ENCODE results near the gene SWT1. TPM values are rescaled to one million over a fixed set of nuclear protein-coding genes. Genes with fewer than 3 reads are reported as not detected.

The SWT1 gene, protein sequence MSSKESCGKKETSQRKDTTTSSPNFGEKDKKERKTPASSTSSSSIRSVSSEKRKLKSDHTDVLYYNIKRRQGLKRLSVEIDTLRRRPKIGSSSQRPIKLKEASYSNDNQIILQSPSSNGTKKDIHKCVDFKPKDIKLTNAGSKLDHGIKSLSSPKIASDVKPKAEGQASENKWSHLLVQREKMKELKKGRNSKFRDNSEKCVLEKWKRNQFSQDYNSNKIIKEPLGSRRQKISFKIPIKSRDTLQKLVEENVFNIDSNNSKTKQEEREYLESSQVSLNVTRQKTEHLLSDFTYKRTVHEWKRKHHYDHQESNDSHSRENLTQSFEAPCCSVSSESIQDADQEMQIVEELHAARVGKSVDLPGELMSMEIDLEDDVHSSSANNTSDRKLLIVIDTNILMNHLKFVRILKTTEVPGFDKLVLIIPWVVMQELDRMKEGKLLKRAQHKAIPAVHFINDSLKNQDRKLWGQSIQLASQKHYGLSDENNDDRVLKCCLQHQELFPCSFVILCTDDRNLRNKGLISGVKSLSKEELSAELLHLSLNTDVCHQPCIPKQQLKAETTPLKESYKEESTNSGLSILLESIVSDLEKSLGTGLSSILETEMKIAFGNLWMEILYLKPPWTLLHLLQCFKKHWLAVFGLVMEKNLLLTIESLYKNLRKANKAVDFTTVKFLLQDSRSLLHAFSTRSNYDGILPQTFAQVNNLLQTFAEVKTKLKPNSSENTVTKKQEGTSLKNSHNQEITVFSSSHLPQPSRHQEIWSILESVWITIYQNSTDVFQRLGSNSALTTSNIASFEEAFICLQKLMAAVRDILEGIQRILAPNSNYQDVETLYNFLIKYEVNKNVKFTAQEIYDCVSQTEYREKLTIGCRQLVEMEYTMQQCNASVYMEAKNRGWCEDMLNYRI
- 1 to 10 TPM; 6.6 to 7.7 TPM for total RNA-seq
- long read RNA-seq, donor 1, partial matches to known transcripts = 0 of 3 reads
- long read RNA-seq, donor 1, other reads (novel, unspliced or antisense) = 3 of 3 reads
- long read RNA-seq, donor 2, partial matches to known transcripts = 2 of 4 reads
- long read RNA-seq, donor 2, other reads (novel, unspliced or antisense) = 2 of 4 reads

DNA sequence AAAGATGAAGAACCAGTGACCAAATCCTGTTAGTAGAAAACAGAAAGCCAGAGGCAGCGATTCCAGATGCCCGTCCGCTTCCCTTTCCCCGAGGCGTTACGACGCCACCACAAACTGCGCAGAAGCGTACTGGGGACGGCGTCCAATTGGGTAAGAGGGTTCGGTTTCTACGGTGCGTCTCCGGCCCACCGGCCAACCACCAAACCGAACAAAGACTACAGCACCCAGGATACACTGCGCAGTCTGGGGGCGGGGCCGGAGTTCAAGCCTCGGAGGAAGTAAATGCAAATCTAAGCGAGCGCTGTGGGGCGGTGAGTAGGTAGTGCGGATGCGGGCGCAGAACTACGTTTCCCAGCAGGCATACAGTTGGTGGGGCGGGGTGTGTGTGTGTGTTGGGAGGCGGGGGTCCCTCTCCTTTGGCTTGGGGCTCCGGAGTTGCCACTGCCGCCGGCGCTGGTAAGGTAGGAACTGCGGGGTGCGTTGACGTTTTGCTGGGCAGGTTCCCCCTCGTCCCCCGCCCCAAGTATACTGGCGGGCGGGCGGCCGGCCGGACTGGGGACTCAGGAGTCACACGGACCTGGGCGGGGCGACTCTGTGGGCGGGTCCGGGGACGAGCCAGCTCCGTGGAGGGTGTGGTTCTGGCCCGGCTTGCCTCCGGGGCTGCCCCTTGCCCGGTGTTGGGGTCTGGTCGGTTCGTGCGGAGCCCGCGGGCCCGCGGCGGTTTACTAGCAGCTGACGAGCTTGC is at the start of gene SWT1, which contains the start of gene TRMT1L:
Gene SWT1, plus strand, starts transcription at position 314 of the 745 bp plus-strand sequence. CDS start 3,675 bp downstream, outside the sequence.
Gene TRMT1L, minus strand, starts transcription at position 100 of the 745 bp plus-strand sequence. CDS start 241 bp downstream, outside the sequence.
- intact Hi-C loops (cut with DNase I) = no loop called here

DNA sequence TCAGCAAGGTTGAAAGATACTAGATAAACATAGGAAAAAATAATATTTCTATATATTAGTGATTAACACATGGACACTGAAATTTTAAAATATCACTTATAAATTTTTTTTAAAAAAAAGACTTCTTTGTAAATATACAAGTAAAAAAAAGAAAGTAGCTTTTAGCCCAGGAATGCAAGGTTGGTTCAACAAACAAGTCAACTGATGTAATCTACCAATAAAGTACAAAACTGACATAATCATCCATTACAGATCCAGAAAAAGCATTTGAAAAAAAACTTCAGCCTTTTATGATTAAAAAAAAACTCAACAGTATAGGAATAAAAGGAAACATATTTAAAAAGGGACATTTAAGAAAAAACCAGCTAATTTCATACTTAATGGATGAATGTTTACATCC is 48.6 kb upstream of the SWT1 start:
- DNase-seq (ENCODE audit: low spot score) = no peak
- intact Hi-C loops (cut with DNase I) = no loop called here

More for the DNA sequence above, at the start of gene SWT1, which contains the start of gene TRMT1L:
- DNase-seq (ENCODE audit: low spot score) = peak; percentile 100

DNA sequence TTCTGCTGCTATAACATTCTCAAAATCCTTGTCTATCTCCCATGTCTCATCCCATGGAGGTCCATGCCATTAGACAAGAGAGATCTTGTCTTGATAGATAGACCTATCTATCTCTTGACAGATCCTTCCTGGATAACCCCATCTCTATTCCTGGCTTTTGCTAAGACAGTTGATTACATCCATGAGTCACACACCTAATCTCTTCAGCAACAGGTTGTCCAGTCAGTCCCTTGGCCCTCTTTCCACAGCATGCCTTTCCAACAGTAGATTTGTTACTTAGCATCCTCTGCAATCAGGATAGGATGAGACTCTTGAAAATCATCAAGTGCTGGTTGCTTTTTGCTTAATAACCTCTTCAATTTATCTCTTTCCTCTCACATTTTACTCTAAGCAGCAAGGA is 46.8 kb upstream of the SWT1 start:
- intact Hi-C loops (cut with DNase I) = loop anchor here in 1 of 2 donors (5.0 kb wide), 1 partner anchor 558 kb away; no protein-coding TSS in a partner anchor
- no peak for DNase-seq (ENCODE audit: low spot score)

DNA sequence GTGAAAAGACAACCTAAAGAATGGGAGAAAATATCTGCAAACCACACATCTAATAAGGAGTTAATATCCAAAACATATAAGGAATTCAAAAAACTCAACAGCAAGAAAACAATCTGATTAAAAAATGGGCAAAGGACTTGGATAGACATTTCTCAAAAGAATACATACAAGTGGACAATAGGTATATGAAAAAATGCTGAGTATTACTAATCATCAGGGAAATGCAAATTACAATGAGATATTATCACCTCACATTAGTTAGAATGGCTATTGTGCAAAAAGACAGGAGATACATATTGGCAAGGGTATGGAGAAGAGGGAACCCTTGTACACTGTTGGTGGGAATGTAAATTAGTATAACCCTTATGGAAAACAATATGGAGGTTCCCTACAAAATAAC is 45.1 kb upstream of the SWT1 start:
- DNase-seq (ENCODE audit: low spot score) = no peak
- intact Hi-C loops (cut with DNase I) = loop anchor here in 1 of 2 donors (5.0 kb wide), 1 partner anchor 560 kb away; no protein-coding TSS in a partner anchor

DNA sequence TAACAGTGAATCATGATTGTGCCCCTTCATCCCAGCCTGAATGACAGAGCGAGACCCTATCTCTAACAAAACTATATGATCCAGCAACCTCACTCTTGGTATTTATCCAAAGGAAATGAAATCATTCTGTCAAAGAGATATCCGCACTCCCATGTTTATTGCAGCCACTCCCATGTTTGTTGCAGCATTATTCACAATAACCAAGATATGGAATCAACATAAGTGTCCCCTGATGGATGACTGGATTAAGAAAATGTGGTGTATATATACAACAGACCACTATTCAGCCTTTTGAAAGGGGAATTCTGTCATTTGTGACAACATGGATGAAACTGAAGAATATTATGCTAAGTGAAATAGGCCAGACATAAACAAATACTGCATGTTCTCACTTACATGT is 44.6 kb upstream of the SWT1 start:
- intact Hi-C loops (cut with DNase I) = loop anchor here in 1 of 2 donors (5.0 kb wide), 1 partner anchor 560 kb away; no protein-coding TSS in a partner anchor
- DNase-seq (ENCODE audit: low spot score) = no peak

DNA sequence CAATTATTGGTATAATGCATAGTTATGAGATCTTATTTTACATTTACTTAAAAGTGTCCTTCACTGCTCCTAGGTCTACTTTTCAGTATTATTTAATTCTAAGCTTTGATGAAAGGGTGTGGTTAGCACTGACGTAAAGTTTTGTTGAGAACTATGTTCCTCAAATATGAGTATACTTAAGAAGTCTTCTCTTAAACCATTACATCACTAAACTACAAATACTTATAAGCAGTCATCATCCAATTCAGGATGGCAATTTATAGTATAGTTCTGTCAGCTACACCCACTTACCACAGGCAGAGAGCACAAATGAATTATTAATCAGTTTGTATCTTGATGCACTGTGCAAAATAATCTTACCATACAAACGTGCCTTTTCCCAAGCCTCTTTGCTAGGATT is 27.3 kb upstream of the SWT1 start:
- no peak for DNase-seq (ENCODE audit: low spot score)
- intact Hi-C loops (cut with DNase I) = no loop called here

DNA sequence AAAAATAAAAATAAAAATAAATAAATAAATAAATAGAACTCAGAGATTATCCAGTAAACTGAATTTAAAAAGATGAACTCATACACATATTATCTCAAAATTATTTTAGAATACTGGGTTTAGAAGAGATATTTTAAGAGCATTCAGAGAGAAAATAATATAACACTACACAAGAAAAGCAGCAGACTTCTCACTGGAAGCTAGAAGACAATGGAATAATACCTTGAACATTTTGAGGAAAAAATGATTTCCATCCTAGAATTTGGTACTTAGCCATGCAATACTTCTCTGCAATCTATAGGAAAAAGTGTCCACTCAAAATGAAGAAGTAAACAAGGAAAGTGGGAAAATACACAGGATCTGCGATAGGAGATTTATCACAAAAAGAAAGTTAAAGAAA is 24.4 kb upstream of the SWT1 start:
- intact Hi-C loops (cut with DNase I) = no loop called here
- no peak for DNase-seq (ENCODE audit: low spot score)

DNA sequence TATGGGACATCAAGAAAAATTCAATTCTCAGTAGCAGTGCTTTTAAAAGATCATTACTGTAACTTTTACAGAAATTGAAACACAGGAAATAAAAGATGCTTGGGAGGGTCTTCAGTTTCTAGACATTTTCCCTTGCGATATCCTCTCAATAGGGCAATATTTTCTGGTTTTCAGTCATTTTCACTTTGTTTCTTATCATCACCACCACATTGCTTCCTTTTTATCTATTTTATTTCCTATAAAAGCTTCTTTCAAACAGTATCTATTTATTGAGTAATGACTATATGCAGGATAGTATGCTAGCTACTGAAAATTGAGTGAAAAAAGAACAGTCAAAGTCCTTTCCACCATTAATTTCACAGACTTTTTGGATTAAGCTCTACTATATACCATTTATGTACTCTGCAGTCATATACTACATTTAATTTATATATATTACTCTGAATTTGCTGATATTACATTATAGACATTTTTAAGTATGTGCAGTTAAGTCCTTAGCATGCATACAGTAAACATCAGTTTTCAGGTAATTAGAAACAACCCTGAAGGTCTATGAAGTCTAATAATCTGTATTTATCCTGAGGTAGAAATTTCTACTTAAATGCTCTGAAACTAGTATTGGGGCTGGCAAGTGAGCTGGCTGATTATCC is 18.9 kb upstream of the SWT1 start:
- intact Hi-C loops (cut with DNase I) = no loop called here
- DNase-seq (ENCODE audit: low spot score) = no peak

DNA sequence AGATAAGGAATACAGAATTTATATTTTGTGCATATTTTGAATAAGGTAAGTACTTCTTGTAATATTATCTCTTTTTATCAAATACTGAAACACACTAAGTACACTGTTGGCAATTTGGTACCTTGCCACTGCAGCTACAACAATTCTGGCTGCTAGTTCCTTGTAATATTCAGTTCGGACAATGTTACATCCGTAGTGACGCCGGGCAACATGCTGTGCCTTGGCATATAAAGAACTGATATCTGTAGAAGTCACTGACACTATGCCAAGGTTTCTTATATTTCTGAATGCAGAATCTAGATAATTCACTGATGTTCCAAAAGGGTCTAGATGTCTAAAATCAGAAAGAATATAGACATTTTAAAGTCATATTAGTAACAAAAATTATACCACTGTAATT is 17.7 kb upstream of the SWT1 start:
- DNase-seq (ENCODE audit: low spot score) = no peak
- intact Hi-C loops (cut with DNase I) = no loop called here

DNA sequence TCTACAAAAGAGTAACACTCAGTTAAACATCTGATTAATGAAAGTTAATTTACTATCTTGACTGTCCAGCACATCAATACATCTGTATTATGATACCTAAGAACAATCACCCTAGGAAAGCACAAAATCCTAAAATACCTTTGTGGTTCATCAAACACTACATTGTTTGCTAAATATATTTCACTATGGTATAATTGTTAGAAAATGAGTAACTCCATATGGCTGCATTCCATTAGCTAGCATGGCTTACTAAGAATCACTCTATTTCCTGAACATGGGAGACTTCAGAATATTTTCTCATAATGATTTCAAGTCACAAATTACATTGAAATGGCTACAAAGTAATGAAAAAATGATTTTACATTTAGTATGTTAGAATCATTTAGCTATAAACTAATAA is 12.7 kb upstream of the SWT1 start:
- DNase-seq (ENCODE audit: low spot score) = no peak

DNA sequence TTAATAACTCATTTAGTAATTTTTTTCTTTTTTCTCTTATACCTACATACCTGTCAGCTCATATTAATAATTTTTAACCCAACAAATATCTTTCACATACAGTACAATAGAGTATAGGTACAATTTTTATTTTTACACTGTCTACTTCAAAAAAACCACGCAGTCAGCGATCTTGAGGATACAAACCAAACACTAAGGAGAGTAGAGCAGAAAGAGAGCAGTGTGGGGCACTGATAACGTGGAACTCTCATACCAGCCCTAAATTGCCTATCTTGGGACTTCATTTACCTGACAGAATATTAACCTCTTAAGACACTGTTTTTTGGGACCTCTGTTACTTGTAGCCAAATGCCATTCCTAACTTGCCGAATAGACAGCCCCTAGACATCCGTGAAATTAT is 5.8 kb upstream of the SWT1 start:
- intact Hi-C loops (cut with DNase I) = no loop called here
- no peak for DNase-seq (ENCODE audit: low spot score)

More for the DNA sequence above, 12.7 kb upstream of the SWT1 start:
- intact Hi-C loops (cut with DNase I) = no loop called here

DNA sequence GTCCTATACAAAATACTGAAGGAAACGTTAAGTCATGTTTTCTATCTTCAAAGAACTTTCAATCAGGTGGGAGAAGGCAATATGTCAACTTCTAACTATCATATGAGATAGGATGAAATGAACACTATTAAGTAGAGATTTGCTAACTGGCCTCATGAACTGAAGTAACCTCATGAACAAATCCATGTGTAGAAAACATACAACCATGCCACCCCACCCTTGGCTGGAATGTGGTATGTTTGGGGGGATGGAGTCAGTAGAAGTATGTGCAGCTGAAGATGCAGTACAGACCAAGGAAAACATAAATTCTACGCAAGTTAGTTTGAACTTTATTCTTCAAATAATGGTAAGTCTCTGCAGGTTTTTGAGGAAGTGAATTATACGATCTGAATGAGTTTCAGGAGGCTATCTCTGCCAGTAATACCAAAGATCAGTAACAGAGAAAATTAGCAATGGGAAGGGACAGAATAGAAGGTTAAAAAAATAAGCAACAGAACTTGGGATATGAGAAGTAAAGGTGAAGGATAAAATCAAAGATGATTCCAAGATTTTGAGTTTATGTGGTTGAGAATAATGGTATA is 4.7 kb upstream of the SWT1 start:
- DNase-seq (ENCODE audit: low spot score) = no peak
- intact Hi-C loops (cut with DNase I) = no loop called here

DNA sequence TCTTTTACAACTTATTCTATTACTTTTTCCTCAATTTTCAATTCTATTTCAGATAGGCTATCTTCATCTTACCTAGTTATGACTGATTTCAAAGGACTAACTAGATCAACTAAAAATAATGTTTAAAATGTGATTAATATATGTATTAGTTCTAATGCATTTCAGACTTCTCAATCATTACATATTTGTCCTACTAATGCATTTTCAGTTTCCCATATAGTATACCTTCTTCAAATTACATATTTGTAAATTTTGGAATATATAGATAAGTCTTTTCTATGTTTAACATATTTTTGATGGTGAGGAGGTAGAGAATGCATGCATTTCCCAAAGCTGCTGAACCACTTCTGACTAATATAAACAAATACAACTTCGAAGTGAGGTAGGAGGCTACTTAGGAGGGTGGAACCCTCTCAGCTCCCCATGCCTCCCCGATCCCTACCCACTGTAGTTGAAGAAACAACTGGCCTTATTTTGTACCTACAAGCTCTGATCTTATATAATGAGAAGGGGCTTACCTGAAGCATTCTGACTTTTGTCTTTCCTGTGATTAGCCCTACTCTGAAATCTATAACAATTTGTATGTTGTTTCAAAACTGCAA is 2.0 kb upstream of the SWT1 start:
- DNase-seq (ENCODE audit: low spot score) = no peak
- intact Hi-C loops (cut with DNase I) = no loop called here

DNA sequence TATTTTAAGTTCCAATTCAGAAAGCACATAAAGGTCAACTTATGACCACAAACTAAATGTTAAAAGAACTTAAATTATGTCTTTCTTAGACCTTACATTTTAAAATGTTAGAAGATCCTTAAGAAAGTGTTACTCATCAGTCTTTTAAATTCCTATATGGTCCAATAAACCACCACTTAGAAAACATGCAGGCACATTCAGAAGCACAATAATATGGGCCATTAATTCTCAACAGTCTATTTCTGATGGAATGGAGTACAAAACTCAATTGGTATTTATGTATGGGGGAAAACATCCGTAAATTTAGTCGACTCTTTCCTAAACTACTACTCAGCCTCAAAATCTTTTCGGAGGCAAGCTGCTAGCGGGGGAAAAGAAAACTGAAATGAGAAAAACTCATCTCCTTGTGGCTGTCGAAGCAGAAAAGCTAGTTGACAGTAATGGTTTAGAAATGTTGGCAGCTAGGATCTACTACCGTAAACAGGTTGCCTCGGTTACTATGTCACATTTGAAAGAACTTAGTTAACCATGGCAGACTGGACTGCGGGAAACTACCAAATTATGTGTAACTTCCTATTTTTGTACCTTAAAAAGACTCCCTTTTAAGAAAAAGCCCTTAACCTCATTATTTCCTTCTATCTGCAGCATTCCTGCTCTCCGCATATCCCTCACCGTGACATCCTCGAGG is 1.2 kb upstream of the SWT1 start:
- intact Hi-C loops (cut with DNase I) = no loop called here

DNA sequence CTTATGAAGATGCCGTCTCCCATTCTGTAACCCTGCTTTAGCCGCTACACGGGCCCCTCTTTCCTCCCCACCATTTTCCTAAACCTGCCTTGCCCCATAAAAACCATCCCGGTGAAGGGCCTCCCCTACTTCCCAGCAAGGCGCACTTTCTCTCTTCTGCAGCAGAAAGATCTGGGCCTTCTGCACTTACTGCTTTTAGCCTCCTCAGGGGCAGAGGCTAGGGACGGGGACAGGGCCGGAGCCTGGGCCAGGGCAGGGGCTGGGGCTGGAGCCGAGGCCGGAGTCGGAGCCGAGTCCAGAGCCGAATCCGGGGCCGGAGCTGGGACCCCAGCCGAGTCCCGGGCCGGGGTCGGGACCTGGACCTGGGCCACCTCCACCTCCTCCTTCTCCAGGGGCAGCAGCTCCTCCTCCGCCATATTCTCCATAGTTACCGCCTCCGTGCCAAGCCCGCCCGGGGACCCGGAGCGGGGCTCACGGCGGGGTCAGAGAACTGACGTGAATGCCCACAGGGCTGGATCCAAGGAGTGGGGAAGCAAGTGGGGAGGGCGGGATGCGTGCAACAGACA is 596 bp upstream of the SWT1 start:
- intact Hi-C loops (cut with DNase I) = no loop called here
- DNase-seq (ENCODE audit: low spot score) = no peak

More for the DNA sequence above, 1.2 kb upstream of the SWT1 start:
- DNase-seq (ENCODE audit: low spot score) = no peak

DNA sequence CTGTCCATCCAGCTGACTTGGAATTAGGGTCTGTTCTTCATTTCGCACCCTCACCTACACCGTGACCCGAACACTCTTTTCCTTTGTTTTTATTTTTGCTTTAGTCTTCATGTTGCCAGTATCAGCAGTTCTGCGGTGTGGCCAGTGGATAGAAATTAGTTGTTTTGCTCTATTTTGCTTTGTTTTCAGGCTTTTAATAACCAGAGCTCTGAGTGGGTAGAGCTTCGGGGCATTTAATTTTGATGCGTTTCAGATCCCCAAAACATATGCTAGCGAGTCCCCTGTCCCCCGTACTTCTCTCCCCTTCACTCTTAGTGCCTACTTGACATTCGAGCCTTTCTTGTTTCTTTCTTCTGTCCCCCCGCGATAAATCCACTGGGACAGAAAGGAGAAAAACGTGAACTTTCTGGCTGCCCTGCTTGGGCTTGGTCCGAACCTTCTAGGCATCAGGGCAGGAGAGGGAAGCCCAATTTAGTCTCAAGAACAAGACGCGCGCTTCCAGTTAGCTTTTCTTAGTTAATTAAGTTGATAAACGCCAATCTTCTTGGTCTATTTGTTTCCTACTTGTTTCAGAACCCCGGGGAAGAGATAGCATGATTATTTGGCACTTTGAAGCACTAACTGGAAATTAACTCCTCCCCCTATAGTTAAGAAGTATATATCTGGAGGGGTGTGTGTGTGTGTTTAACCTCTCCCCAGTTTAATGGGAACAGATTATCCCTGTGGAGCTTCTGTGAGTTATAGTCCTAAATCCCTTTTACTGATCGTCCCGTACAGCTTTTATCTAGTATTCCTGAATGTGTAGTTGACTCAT is 839 bp downstream of the SWT1 start:
- no peak for DNase-seq (ENCODE audit: low spot score)
- intact Hi-C loops (cut with DNase I) = no loop called here

All from posterior vena cava (tissue), 2 donors.